K562 (cell line): ENCODE results near the gene FAM171A1. TPM values are rescaled to one million over a fixed set of nuclear protein-coding genes. Genes with fewer than 3 reads are reported as not detected.

Source experiments
- BCL6 ChIP-seq: fragments of 250-450 bp; sonication (Bioruptor Pico); IDR thresholded peaks from 2 replicates; pipeline ENCODE4 v1.4.0; 2020
- CREBBP ChIP-seq: IDR thresholded peaks from one replicate; pipeline ENCODE4 v1.6.1; 2012; ENCODE audit warnings: low read depth, mild to moderate bottlenecking, control low read depth, inconsistent platforms, low read length
- CXXC5 ChIP-seq: fragments of 250-450 bp; sonication (Bioruptor Pico); IDR thresholded peaks from 2 replicates; pipeline ENCODE4 v1.8.0; 2022; ENCODE audit warnings: inconsistent platforms, mild to moderate bottlenecking, moderate library complexity
- KAT7 ChIP-seq: sonication (generic); formaldehyde crosslinking; IDR thresholded peaks from 2 replicates; pipeline ENCODE4 v1.8.0; 2022; ENCODE audit warnings: missing genetic modification reagents, mild to moderate bottlenecking, borderline replicate concordance
- KLF13 ChIP-seq: fragments of 450-650 bp; IDR thresholded peaks from 2 replicates; pipeline ENCODE4 v1.6.1; 2016; ENCODE audit warnings: missing genetic modification characterization, low read depth, mild to moderate bottlenecking, missing compliant biosample characterization, moderate library complexity, borderline replicate concordance
- PHB ChIP-seq: fragments of 250-450 bp; sonication (Bioruptor Pico); IDR thresholded peaks from 2 replicates; pipeline ENCODE4 v1.5.0; 2021
- PHB2 ChIP-seq: fragments of 450-650 bp; IDR thresholded peaks from 2 replicates; pipeline ENCODE4 v1.6.1; 2017; ENCODE audit warnings: low read depth
- POLR2B ChIP-seq: fragments of 450-650 bp; IDR thresholded peaks from 2 replicates; pipeline ENCODE4 v1.6.1; 2018; ENCODE audit warnings: low read depth; ENCODE audit not compliant: partially characterized antibody
- SMAD4 ChIP-seq: fragments of 250-450 bp; sonication (Bioruptor Pico); conservative IDR thresholded peaks from 2 replicates; pipeline ENCODE4 v1.8.0; 2021; ENCODE audit warnings: inconsistent platforms, mild to moderate bottlenecking, moderate library complexity
- SMARCE1 ChIP-seq: fragments of 450-650 bp; IDR thresholded peaks from 2 replicates; pipeline ENCODE4 v1.7.1; 2016; ENCODE audit warnings: mild to moderate bottlenecking
- SREBF1 ChIP-seq: fragments of 150-350 bp; IDR thresholded peaks from 2 replicates; pipeline ENCODE4 v1.6.1; 2014; ENCODE audit warnings: antibody characterized with exemption, low read depth, low read length, borderline replicate concordance
- ZBTB8A ChIP-seq: fragments of 450-650 bp; IDR thresholded peaks from 2 replicates; pipeline ENCODE4 v1.6.1; 2018; ENCODE audit warnings: mild to moderate bottlenecking, moderate library complexity; ENCODE audit not compliant: partially characterized antibody
- ZEB2 ChIP-seq: fragments of 450-650 bp; IDR thresholded peaks from 2 replicates; pipeline ENCODE4 v1.6.1; 2016
- ZKSCAN1 ChIP-seq: fragments of 150-350 bp; IDR thresholded peaks from 2 replicates; pipeline ENCODE4 v1.6.1; 2016; ENCODE audit warnings: low read depth, low read length
- ZNF175 ChIP-seq: fragments of 200-800 bp; sonication (Bioruptor generic); IDR thresholded peaks from 2 replicates; pipeline ENCODE4 v1.6.1; 2016; ENCODE audit warnings: low read depth, mild to moderate bottlenecking, missing genetic modification characterization, missing compliant biosample characterization
- ZNF184 ChIP-seq: sonication (generic); formaldehyde crosslinking; IDR thresholded peaks from 2 replicates; pipeline ENCODE4 v1.5.0; 2020; ENCODE audit warnings: missing genetic modification reagents
- ZNF232 ChIP-seq: sonication (generic); formaldehyde crosslinking; IDR thresholded peaks from 2 replicates; pipeline ENCODE4 v1.8.0; 2022; ENCODE audit warnings: mild to moderate bottlenecking, missing genetic modification reagents
- polyA plus RNA-seq, 8 experiments: library from polyadenylated mRNA; depleted of rRNA in 4 of 8; stranded (reverse) in 5 of 8; unstranded in 3 of 8; fragments of >200 nt; fragmentation: Nextera tagmentation in 2 of 8; fragmentation: Illumina TruSeq in 1 of 8; extraction: Ambion mirVana in 2 of 8; extraction: Trizol in 1 of 8; gene quantifications; 2 replicates each; pipeline versions ENCODE4 v1.2.1 to v1.2.3, GENCODE V29; 2011 to 2014; ENCODE audit warnings: inconsistent platforms in 1 of 8, missing spikeins in 1 of 8
- total RNA-seq, 7 experiments: library from RNA; depleted of rRNA in 6 of 7; stranded (reverse); fragments of >200 nt in 6 of 7; fragmentation: Illumina TruSeq in 2 of 7; extraction: Trizol in 2 of 7; gene quantifications; 2 replicates each; pipeline versions ENCODE4 v1.2.1 to v1.2.3, GENCODE V29; 2011 to 2021; ENCODE audit warnings: low replicate concordance in 1 of 7
- TF ChIP-seq, protein P1 (sequence below), 2 experiments: IDR thresholded peaks; 2 replicates each; pipeline ENCODE4 v1.6.1; 2011; ENCODE audit warnings: borderline replicate concordance in 1 of 2, control low read depth in 1 of 2, low read depth in 1 of 2, low read length in 1 of 2, mild to moderate bottlenecking in 1 of 2, mixed read lengths in 1 of 2, moderate library complexity in 1 of 2; ENCODE audit not compliant: insufficient read depth in 1 of 2, insufficient read length in 1 of 2, poor library complexity in 1 of 2, severe bottlenecking in 1 of 2; ENCODE audit errors: extremely low read depth in 1 of 2
- TF ChIP-seq, protein P2 (sequence below): fragments of 250-450 bp; sonication (Bioruptor Pico); IDR thresholded peaks from 2 replicates; pipeline ENCODE4 v1.4.0; 2020; ENCODE audit warnings: borderline replicate concordance
- TF ChIP-seq, protein P3 (sequence below): sonication (generic); formaldehyde crosslinking; IDR thresholded peaks from 2 replicates; pipeline ENCODE4 v1.8.0; 2022; ENCODE audit warnings: missing genetic modification reagents, mild to moderate bottlenecking, borderline replicate concordance
- TF ChIP-seq, protein P4 (sequence below): fragments of 200-800 bp; sonication (Bioruptor generic); IDR thresholded peaks from 2 replicates; pipeline ENCODE4 v1.6.1; 2017; ENCODE audit warnings: missing genetic modification characterization, missing compliant biosample characterization
- TF ChIP-seq, protein P5 (sequence below): fragments of 450-650 bp; IDR thresholded peaks from 2 replicates; pipeline ENCODE4 v1.6.1; 2017; ENCODE audit warnings: antibody characterized with exemption

Gene FAM171A1
- total and polyA plus RNA-seq, 9 of the 15 experiments (the other 6 are each of a cell fraction or from before 2014, with no cell fraction given): 0.51 to 8.2 (median 4.8) TPM

DNA sequence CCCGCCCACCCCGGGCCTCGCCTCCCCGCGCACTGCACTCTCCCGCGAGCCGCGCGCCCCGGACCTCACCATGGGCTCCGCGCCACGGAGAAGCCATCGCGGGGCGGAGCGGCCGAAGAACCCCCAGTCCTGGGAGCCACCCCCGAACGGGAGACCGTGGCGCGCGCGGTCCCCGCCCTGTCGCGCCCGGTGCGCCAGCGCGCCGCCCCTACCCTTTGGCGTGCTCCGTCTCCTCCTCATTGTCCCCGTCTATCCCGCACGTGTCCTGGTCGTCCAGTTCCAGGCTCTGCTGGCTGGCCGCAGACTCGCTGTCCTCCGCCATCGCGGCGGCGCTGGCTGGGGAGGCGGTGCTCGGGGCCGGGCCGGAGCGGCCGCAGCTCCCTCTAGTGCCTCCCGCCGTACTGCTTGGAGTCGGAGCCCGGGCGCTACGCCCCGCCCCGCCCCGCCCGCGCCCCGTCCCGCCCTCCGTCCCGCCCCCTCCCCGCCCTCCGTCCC lies 202.8 kb downstream of the FAM171A1 start, which contains the start of gene NMT2 (continued):
- TF ChIP-seq CXXC5 (peak; percentile 80), CREBBP (no peak), POLR2B (peak; percentile 75), PHB2 (no peak), BCL6 (CRISPR knock-in tag) (no peak), ZBTB8A (no peak), PHB (CRISPR knock-in tag) (no peak), ZNF184 (no peak), KAT7 (CRISPR knock-in tag) (no peak; the same call in 1 of the 2 replicates), SMARCE1 (no peak), ZNF175 (CRISPR knock-in tag) (no peak), SREBF1 (no peak), KLF13 (tag) (peak; percentile 61; the same call in 1 of the 2 replicates), ZKSCAN1 (0 out of 2 replicates have a peak, but pooled peaks have one; percentile 11), ZEB2 (no peak), ZNF232 (no peak), SMAD4 (CRISPR knock-in tag) (peak; percentile 57)
- TF ChIP-seq, protein P1, sequence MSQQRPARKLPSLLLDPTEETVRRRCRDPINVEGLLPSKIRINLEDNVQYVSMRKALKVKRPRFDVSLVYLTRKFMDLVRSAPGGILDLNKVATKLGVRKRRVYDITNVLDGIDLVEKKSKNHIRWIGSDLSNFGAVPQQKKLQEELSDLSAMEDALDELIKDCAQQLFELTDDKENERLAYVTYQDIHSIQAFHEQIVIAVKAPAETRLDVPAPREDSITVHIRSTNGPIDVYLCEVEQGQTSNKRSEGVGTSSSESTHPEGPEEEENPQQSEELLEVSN (IDR thresholded peaks at IDR 0.05; ENCODE audit: borderline replicate concordance in 1 of 2, extremely low read depth in 1 of 2, insufficient read depth in 1 of 2, insufficient read length in 1 of 2, low read depth in 1 of 2, low read length in 1 of 2, poor library complexity in 1 of 2, severe bottlenecking in 1 of 2): peak in 1 of 2 experiments; percentile 63
- TF ChIP-seq, protein P2, sequence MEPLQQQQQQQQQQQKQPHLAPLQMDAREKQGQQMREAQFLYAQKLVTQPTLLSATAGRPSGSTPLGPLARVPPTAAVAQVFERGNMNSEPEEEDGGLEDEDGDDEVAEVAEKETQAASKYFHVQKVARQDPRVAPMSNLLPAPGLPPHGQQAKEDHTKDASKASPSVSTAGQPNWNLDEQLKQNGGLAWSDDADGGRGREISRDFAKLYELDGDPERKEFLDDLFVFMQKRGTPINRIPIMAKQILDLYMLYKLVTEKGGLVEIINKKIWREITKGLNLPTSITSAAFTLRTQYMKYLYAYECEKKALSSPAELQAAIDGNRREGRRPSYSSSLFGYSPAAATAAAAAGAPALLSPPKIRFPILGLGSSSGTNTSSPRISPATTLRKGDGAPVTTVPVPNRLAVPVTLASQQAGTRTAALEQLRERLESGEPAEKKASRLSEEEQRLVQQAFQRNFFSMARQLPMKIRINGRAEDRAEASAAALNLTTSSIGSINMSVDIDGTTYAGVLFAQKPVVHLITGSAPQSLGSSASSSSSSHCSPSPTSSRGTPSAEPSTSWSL: no peak
- TF ChIP-seq, protein P3, sequence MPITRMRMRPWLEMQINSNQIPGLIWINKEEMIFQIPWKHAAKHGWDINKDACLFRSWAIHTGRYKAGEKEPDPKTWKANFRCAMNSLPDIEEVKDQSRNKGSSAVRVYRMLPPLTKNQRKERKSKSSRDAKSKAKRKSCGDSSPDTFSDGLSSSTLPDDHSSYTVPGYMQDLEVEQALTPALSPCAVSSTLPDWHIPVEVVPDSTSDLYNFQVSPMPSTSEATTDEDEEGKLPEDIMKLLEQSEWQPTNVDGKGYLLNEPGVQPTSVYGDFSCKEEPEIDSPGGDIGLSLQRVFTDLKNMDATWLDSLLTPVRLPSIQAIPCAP: no peak
- TF ChIP-seq, protein P4, sequence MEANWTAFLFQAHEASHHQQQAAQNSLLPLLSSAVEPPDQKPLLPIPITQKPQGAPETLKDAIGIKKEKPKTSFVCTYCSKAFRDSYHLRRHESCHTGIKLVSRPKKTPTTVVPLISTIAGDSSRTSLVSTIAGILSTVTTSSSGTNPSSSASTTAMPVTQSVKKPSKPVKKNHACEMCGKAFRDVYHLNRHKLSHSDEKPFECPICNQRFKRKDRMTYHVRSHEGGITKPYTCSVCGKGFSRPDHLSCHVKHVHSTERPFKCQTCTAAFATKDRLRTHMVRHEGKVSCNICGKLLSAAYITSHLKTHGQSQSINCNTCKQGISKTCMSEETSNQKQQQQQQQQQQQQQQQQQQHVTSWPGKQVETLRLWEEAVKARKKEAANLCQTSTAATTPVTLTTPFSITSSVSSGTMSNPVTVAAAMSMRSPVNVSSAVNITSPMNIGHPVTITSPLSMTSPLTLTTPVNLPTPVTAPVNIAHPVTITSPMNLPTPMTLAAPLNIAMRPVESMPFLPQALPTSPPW (CRISPR knock-in tag): peak; percentile 91
- TF ChIP-seq, protein P5, sequence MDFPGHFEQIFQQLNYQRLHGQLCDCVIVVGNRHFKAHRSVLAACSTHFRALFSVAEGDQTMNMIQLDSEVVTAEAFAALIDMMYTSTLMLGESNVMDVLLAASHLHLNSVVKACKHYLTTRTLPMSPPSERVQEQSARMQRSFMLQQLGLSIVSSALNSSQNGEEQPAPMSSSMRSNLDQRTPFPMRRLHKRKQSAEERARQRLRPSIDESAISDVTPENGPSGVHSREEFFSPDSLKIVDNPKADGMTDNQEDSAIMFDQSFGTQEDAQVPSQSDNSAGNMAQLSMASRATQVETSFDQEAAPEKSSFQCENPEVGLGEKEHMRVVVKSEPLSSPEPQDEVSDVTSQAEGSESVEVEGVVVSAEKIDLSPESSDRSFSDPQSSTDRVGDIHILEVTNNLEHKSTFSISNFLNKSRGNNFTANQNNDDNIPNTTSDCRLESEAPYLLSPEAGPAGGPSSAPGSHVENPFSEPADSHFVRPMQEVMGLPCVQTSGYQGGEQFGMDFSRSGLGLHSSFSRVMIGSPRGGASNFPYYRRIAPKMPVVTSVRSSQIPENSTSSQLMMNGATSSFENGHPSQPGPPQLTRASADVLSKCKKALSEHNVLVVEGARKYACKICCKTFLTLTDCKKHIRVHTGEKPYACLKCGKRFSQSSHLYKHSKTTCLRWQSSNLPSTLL: no peak
